B cell (primary cell): ENCODE results near the gene RIPOR1.

Source experiments
- CTCF ChIP-seq: fragments of 200-600 bp; IDR thresholded peaks from one replicate; pipeline ENCODE4 v1.8.0; 2022; ENCODE audit warnings: antibody characterized with exemption, mild to moderate bottlenecking
- EZH2 ChIP-seq: IDR thresholded peaks from 2 replicates; pipeline ENCODE4 v1.6.1; 2012; ENCODE audit warnings: borderline replicate concordance, low read depth, mild to moderate bottlenecking, moderate library complexity, low read length; ENCODE audit not compliant: insufficient read depth, poor library complexity, severe bottlenecking

- TF ChIP-seq CTCF (no peak), EZH2 (no peak)
Measured at GRCh38 chr16:67563708-67564468, 35.3 kb downstream of the RIPOR1 start.
